Muscle layer of colon (tissue), 2 donors: Measurements from ENCODE around the gene NGEF.
"Not testable (repeated sequence)": the region's sequence is repeated elsewhere in the genome, so short reads cannot be mapped to it uniquely, and the experiment has no call there.

ENCODE experiments used
- H3K27ac ChIP-seq: one replicate; pipeline ENCODE4 v1.7.0; 2013; ENCODE audit warnings: low read depth, mild to moderate bottlenecking, low read length, moderate library complexity
- H3K27me3 ChIP-seq, 2 donors: one replicate each; pipeline ENCODE4 v1.7.0; 2013; ENCODE audit warnings: low read length in 2 of 2, mild to moderate bottlenecking in 2 of 2; ENCODE audit not compliant: insufficient read depth in 2 of 2, control insufficient read depth in 1 of 2
- H3K36me3 ChIP-seq: one replicate; pipeline ENCODE4 v1.7.0; 2013; ENCODE audit warnings: mild to moderate bottlenecking, low read length; ENCODE audit not compliant: insufficient read depth
- H3K4me1 ChIP-seq: one replicate; pipeline ENCODE4 v1.7.0; 2013; ENCODE audit warnings: mild to moderate bottlenecking, low read length; ENCODE audit not compliant: insufficient read depth
- H3K4me3 ChIP-seq, 2 donors: one replicate each; pipeline ENCODE4 v1.7.0; 2013; ENCODE audit warnings: low read length in 2 of 2, low read depth in 1 of 2, mild to moderate bottlenecking in 1 of 2, moderate library complexity in 1 of 2
- H3K9ac ChIP-seq: one replicate; pipeline ENCODE4 v1.7.0; 2013; ENCODE audit warnings: low read length
- H3K9me3 ChIP-seq: one replicate; pipeline ENCODE4 v1.7.0; 2013; ENCODE audit warnings: mild to moderate bottlenecking, low read length
- donor health status: abdominal sarcoma.
- donor health status: Adenocarcinoma of cecum.

Gene NGEF

GRCh38 chr2:233031556-233032500 lies 18.8 kb upstream of the NGEF start:
- Histone ChIP-seq H3K27ac (no peak overlapping the region), H3K27me3 (no peaks in the 10 kb centered on the region), H3K9me3 (no peaks in the 10 kb centered on the region), H3K9ac (no peak overlapping the region), H3K36me3 (no peaks in the 10 kb centered on the region), H3K4me1 (no peaks in the 10 kb centered on the region), H3K4me3 (no peak overlapping the region)

GRCh38 chr2:233029321-233029720 lies 16.3 kb upstream of the NGEF start:
- no peaks in the 10 kb centered on the region for H3K27me3 ChIP-seq
- no peak overlapping the region for H3K9ac ChIP-seq
- H3K27ac ChIP-seq, result no peak overlapping the region
- no peaks in the 10 kb centered on the region for H3K9me3 ChIP-seq
- no peaks in the 10 kb centered on the region for H3K4me1 ChIP-seq
- H3K36me3 ChIP-seq, result no peaks in the 10 kb centered on the region
- H3K4me3 ChIP-seq, result no peak overlapping the region

- no peaks in the 10 kb centered on the region for H3K9me3 ChIP-seq
- no peak overlapping the region for H3K27ac ChIP-seq
- no peak overlapping the region for H3K4me3 ChIP-seq
- no peak overlapping the region for H3K9ac ChIP-seq
- H3K36me3 ChIP-seq, result no peaks in the 10 kb centered on the region
- H3K27me3 ChIP-seq, result no peaks in the 10 kb centered on the region
- H3K4me1 ChIP-seq, result no peaks in the 10 kb centered on the region
Observed at GRCh38 chr2:233026198-233026813, 13.2 kb upstream of the NGEF start.

GRCh38 chr2:233025706-233026105 lies 12.7 kb upstream of the NGEF start:
- no peaks in the 10 kb centered on the region for H3K36me3 ChIP-seq
- H3K9ac ChIP-seq, result no peak overlapping the region
- no peaks in the 10 kb centered on the region for H3K9me3 ChIP-seq
- no peaks in the 10 kb centered on the region for H3K27me3 ChIP-seq
- no peak overlapping the region for H3K27ac ChIP-seq
- H3K4me3 ChIP-seq, result no peak overlapping the region
- no peaks in the 10 kb centered on the region for H3K4me1 ChIP-seq

- no peak overlapping the region for H3K27ac ChIP-seq
- no peaks in the 10 kb centered on the region for H3K9me3 ChIP-seq
- H3K36me3 ChIP-seq, result no peaks in the 10 kb centered on the region
- H3K9ac ChIP-seq, result no peak overlapping the region
- no peaks in the 10 kb centered on the region for H3K4me1 ChIP-seq
- H3K27me3 ChIP-seq, result no peaks in the 10 kb centered on the region
- H3K4me3 ChIP-seq, result no peak overlapping the region
Observed at GRCh38 chr2:233023761-233024410, 10.8 kb upstream of the NGEF start.

GRCh38 chr2:233023007-233023760 lies 10.1 kb upstream of the NGEF start:
- Histone ChIP-seq H3K36me3 (no peaks in the 10 kb centered on the region), H3K9ac (no peak overlapping the region), H3K27ac (no peak overlapping the region), H3K27me3 (no peaks in the 10 kb centered on the region), H3K4me1 (no peaks in the 10 kb centered on the region), H3K9me3 (peaks cover 1% of the 10 kb centered on the region), H3K4me3 (no peak overlapping the region)

GRCh38 chr2:233022561-233022960 lies 9.5 kb upstream of the NGEF start:
- Histone ChIP-seq H3K9me3 (peaks cover 4% of the 10 kb centered on the region), H3K9ac (no peak overlapping the region), H3K4me3 (no peak overlapping the region), H3K36me3 (no peaks in the 10 kb centered on the region), H3K4me1 (no peaks in the 10 kb centered on the region), H3K27me3 (no peaks in the 10 kb centered on the region), H3K27ac (no peak overlapping the region)

GRCh38 chr2:233021771-233022170 lies 8.7 kb upstream of the NGEF start:
- Histone ChIP-seq H3K9me3 (peaks cover 4% of the 10 kb centered on the region), H3K27me3 (no peaks in the 10 kb centered on the region), H3K36me3 (no peaks in the 10 kb centered on the region), H3K4me1 (no peaks in the 10 kb centered on the region), H3K27ac (no peak overlapping the region), H3K9ac (no peak overlapping the region), H3K4me3 (no peak overlapping the region)

- no peak overlapping the region for H3K27ac ChIP-seq
- no peaks in the 10 kb centered on the region for H3K4me1 ChIP-seq
- no peaks in the 10 kb centered on the region for H3K27me3 ChIP-seq
- H3K9ac ChIP-seq, result no peak overlapping the region
- H3K9me3 ChIP-seq, result peaks cover 4% of the 10 kb centered on the region
- H3K36me3 ChIP-seq, result no peaks in the 10 kb centered on the region
- no peak overlapping the region for H3K4me3 ChIP-seq
Observed at GRCh38 chr2:233020454-233020853, 7.4 kb upstream of the NGEF start.

- H3K9me3 ChIP-seq, H3K27me3 ChIP-seq, H3K9ac ChIP-seq, H3K4me3 ChIP-seq, H3K36me3 ChIP-seq, H3K4me1 ChIP-seq, H3K27ac ChIP-seq: not testable (repeated sequence)
Observed at GRCh38 chr2:233019610-233020009, 6.6 kb upstream of the NGEF start.

GRCh38 chr2:233017947-233018346 lies 4.9 kb upstream of the NGEF start:
- Histone ChIP-seq H3K36me3 (no peaks in the 10 kb centered on the region), H3K27me3 (no peaks in the 10 kb centered on the region), H3K9ac (no peak overlapping the region), H3K4me1 (no peaks in the 10 kb centered on the region), H3K9me3 (peaks cover 4% of the 10 kb centered on the region), H3K27ac (no peak overlapping the region), H3K4me3 (no peak overlapping the region)
